HG02610 (cell line): Measurements from ENCODE around the gene ADIPOQ.
"Not testable (repeated sequence)": the region's sequence is repeated elsewhere in the genome, so short reads cannot be mapped to it uniquely, and the experiment has no call there.

Experiments
- ATAC-seq: cut with Tn5 transposase; IDR thresholded peaks from one replicate; pipeline ENCODE4 v1.9.1; 2021; ENCODE audit warnings: mild to moderate bottlenecking, moderate library complexity; ENCODE audit not compliant: unreplicated experiment

The ADIPOQ gene

GRCh38 chr3:186842426-186843038, at the start of gene ADIPOQ:
ADIPOQ (plus strand) TSS chr3:186842710; CDS start chr3:186853059, 10,349 bp downstream.
- ATAC-seq: no peak

GRCh38 chr3:186798239-186798874, 44.2 kb upstream of the ADIPOQ start:
- ATAC-seq: no peak

- no peak for ATAC-seq
Observed at GRCh38 chr3:186800285-186800684, 42.2 kb upstream of the ADIPOQ start.

GRCh38 chr3:186802701-186803100, 39.8 kb upstream of the ADIPOQ start:
- no peak for ATAC-seq

GRCh38 chr3:186803447-186803846, 39.1 kb upstream of the ADIPOQ start:
- not testable (repeated sequence) for ATAC-seq

- peak; percentile 93 for ATAC-seq
Observed at GRCh38 chr3:186806089-186807055, 36.1 kb upstream of the ADIPOQ start, which contains the start of gene RFC4. RFC4 (minus strand) TSS chr3:186806482; CDS start chr3:186804713, 1,769 bp downstream.

- no peak for ATAC-seq
Observed at GRCh38 chr3:186807231-186807630, 35.3 kb upstream of the ADIPOQ start.

- no peak for ATAC-seq
Observed at GRCh38 chr3:186810336-186810996, 32.0 kb upstream of the ADIPOQ start.

GRCh38 chr3:186811313-186811712, 31.2 kb upstream of the ADIPOQ start:
- not testable (repeated sequence) for ATAC-seq

GRCh38 chr3:186814100-186814499, 28.4 kb upstream of the ADIPOQ start:
- ATAC-seq: no peak

GRCh38 chr3:186815435-186815834, 27.1 kb upstream of the ADIPOQ start:
- no peak for ATAC-seq

- ATAC-seq: no peak
Observed at GRCh38 chr3:186818516-186818915, 24.0 kb upstream of the ADIPOQ start.

- ATAC-seq: no peak
Observed at GRCh38 chr3:186818956-186819355, 23.6 kb upstream of the ADIPOQ start.

- no peak for ATAC-seq
Observed at GRCh38 chr3:186821429-186822387, 20.8 kb upstream of the ADIPOQ start.

- ATAC-seq: not testable (repeated sequence)
Observed at GRCh38 chr3:186822388-186822759, 20.1 kb upstream of the ADIPOQ start.

- ATAC-seq: no peak
Observed at GRCh38 chr3:186823386-186823785, 19.1 kb upstream of the ADIPOQ start.

GRCh38 chr3:186824430-186825139, 17.9 kb upstream of the ADIPOQ start:
- no peak for ATAC-seq

GRCh38 chr3:186825294-186825821, 17.2 kb upstream of the ADIPOQ start:
- ATAC-seq: no peak

- no peak for ATAC-seq
Observed at GRCh38 chr3:186825872-186826409, 16.6 kb upstream of the ADIPOQ start.
